NCI-H524 treated with DMSO at 0.1 percent for 48 hours (cell line): ENCODE measurements around the gene HEATR5B.

Experiments used
- DNase-seq: peaks from one replicate; lab custom pipeline; 2025; lab: John Stamatoyannopoulos, UW

The HEATR5B gene

DNA sequence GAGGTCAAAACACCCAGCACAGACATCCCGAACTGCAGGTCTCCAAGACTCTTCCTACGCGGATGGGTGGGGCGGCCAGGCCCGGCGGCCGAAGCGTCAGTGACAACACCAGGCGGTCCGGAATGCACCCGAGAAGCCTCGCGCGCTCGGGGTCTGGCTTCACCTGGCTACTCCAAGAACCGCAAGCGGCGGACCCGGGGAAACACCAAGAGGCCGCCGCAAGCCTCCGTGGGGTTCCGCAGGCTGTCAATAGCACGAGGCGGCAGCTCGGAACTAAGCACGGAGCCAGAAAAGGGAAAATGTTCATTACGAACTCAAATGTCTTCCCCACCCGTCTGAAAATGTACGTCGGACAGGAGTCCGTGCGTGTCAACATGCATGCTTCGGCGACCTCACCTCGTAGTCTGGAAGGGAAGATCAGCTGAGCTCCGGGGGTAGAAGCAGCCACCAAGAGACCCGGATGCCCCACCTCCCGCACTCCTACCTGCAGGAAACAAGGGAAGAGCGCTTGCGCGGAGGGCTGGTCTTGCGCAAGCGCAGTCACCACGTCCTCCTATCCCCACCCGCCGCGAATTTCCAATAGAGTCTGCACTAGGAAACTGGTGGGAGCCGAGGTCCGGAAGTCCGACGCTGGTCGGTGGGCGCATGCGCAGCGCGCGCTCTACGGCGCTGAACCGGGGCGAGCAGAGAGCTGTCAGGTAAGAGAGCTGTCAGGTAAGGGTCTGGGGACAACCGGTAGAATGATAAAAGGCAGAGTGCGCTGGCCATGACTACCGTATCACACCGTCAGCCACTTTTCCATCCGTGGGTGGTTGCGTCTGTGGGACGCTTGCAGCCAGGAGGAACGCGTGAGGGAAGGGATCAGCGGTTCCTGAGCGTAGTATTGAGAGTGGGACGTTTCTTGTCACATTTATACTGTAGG lies at the start of gene HEATR5B, which contains the start of gene GPATCH11:
TSS of gene HEATR5B (minus strand) at position 500 of the 922 bp plus-strand sequence. CDS start 958 bp downstream, outside the sequence.
TSS of gene GPATCH11 (plus strand) at position 646 of the 922 bp plus-strand sequence. CDS start 3,864 bp downstream, outside the sequence.
- peak; percentile 94 for DNase-seq

DNA sequence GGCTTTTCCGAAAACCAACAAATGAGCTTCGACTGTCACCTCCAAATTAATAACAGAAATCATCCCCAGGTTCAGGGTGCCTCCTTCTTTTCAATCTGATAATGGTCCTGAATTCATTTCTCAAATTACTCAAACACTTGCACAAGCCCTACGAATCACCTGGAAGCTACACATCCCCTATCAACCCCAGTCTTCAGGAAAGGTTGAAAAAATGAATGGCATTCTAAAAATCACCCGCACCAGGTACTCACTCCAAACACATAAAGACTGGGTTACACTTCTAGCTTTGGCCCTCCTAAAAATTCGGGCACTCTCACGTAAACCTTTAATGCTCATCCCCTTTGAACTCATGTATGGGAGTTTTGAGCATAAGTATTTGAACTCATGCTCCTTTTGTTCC lies 48.7 kb upstream of the HEATR5B start:
- no peak for DNase-seq

DNA sequence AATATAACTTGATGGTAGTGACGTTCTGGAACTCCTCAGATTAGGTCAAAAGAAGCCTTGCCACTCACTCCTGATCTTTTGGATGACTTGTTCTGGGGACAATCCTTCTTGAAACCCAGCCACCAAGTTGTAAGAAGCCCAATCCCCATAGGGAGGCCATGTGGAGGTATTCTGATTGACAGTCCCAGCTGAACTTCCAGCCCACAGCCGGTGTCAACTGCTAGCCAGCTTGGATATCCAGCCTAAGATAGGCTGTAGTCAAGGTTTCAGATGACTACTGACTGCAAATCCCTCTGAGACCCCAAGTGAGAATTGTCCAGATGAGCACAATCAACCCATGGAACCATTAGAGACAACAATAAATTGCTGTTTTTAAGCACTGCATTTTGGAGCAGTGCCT lies 41.2 kb upstream of the HEATR5B start:
- no peak for DNase-seq

DNA sequence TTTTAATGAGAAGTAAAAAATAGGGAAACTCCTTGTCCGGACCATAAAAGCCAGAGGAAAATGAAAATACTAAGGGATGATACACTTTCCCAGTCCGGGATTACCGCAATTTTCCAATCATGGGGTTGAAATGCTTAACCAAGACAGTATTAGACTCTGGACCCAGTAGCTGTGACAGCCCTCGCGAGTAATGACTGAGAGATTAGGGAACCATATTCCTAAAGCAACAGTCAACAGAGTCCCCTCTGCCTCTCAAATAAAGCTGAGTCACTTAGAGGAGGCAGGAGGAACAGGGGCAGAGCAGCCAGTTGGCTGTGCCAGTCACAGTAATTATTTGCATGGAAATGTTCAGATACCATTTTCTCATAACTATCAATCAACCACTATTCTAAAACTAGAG lies 35.0 kb upstream of the HEATR5B start:
- no peak for DNase-seq

DNA sequence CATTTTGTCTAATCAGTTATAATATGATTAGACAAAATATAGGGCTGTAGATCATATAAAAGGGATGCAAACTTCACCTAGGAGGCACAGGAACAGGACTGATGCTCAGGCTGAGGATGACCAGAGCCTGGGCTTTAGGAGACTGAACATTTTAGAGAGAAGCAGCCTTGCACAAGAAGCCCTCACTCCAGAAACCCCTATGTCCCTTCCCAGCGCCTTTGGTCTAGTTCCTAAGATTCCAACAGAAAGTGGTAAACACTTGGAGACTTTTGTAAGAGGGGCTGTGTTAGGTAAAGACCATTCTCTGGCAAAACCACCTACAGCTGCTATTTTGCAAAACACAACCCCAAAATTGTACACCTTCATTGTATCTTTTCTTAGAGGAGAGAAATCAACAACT lies 33.4 kb upstream of the HEATR5B start:
- DNase-seq: no peak

DNA sequence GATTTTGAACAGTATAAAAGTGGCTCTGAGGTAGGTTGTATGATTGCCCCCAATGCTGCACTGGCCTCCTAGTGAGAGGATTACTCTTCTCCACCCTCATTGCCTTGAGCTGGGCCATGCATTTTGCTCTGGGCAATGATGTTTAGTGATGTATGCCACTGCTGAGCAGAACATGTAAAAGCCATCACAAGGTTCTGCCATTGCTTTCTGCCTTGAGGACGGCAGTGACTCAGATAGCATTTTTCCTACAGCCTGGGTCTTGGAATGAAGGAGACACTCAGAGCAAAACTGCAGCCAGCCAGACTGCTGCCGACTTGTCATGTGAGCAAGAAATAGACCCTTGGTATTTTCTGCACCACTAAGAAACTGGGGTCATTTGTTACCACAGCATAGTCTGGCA lies 27.8 kb upstream of the HEATR5B start:
- no peak for DNase-seq

DNA sequence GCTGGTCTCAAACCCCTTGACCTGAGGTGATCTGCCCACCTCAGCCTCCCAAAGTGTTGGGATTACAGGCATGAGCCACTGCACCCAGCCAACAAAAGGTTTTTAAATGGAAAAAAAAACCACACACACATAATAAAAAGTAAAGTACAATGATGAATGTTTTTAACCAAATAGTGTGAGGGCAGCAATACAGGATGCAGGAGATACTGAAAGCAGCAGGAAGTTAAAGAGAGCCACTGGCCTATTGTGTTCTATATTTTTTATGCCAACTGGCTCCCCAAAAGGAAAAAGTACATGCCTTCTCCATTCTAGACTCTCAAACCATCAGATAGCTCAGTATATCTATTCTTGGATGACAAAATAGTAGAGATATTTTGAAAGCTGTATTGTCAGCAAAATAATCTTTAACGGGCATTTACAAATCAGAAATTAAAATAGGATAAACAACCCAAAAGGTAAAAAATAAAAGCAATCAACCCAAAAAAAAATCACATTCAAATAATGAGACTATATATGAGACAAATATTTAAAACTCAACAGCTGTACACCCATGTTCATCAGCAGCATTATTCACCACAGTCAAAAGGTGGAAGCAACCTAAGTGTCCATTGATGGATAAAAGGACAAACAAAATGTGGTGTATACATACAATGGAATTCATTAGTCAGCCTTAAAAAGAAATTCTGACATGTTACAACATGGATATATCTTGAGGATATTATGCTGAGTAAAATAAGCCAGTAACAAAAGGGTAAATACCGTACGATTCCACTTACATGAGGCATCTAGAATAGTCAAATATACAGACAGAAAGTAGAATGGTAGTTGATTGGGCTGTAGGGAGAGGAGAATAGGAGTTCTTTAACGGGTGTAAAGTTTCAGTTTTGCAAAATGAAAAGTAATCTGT lies 26.4 kb upstream of the HEATR5B start:
- DNase-seq: no peak

DNA sequence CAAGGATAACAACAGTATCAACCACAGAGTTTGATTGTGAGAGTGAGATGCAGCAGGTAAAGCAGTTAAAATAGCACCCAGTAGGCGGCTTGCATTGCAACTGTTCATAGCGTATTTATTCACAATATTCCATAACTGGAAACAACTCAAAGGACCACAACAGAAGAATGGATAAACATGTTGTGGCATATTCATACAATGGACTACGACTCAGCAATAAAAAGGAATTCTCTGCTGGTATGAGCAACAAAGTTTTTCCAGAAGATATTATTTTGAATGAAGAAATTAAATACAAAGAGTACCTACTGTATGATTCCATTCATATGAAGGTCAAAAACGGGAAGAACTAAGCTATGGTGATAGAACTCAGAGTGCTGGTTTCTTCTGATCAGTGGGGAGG lies 25.4 kb upstream of the HEATR5B start:
- no peak for DNase-seq

DNA sequence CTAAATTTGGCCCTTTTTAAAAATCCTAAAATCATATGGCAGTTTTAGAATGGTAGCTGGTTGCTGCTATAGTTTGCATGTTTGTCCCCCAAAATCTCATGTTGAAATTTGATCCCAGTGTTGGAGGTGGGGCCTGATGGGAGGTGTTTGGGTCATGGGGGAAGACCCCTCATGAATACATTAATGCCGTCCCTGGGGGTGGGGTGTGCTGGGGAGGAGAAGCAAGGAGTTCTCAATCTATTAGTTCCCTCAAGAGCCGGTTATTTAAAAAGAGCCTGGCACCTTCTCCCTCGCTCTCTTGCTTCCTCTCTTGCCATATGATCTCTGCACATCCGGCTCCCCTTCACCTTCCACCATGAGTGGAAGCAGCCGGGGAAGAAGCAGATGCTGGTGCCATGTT lies 21.0 kb upstream of the HEATR5B start:
- no peak for DNase-seq

DNA sequence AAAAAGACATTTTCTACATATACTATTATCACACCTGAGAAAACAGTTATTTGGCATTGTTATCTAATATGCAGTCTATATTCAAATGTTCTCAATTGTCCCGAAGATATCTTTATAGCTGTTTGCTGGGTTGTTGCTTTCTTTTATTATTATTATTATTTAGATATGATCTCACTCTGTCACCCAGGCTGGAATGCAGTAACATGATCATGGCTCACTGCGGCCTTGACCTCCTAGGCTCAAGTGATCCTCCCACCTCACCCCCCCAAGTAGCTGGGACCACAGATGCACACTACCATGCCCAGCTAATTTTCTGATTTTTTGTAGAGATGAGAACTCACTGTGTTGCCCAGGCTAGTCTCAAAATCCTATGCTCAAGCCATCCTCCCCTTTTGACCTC lies 20.0 kb upstream of the HEATR5B start:
- DNase-seq: no peak

DNA sequence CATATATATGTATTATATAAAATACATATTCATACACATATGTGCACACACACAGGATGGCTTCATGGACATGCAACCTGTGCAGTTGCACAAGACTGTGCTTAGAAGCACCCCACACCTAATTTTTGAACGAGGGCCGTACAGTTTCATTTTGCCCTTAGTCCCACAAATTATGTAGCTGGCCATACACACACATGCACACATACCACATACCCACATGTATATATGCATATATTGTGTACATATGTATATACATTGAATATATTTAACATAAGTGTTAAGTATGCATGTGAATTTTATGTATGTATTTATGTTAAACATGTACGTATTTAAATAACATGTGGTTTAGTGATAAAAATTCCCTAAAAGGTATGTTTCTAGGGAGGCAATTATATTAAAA lies 18.4 kb upstream of the HEATR5B start:
- DNase-seq: no peak

DNA sequence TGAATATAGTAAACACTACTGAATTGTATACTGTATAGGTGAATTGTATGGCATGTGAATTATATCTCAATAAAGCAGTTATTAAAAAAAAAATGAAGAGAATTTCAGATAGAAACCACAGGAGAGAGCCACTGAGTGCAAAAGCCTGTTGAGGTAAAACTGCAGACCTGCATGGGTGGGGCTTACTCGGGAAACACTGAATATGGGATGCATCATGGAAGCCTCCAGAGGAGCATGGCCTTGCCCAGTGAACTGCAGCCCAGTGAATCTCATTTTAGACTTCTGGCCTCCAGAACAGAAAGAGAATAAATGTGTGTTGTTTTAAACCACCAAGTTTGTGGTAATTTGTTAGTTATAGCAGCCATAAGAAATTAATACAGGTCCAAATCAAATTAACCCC lies 15.9 kb upstream of the HEATR5B start:
- no peak for DNase-seq

DNA sequence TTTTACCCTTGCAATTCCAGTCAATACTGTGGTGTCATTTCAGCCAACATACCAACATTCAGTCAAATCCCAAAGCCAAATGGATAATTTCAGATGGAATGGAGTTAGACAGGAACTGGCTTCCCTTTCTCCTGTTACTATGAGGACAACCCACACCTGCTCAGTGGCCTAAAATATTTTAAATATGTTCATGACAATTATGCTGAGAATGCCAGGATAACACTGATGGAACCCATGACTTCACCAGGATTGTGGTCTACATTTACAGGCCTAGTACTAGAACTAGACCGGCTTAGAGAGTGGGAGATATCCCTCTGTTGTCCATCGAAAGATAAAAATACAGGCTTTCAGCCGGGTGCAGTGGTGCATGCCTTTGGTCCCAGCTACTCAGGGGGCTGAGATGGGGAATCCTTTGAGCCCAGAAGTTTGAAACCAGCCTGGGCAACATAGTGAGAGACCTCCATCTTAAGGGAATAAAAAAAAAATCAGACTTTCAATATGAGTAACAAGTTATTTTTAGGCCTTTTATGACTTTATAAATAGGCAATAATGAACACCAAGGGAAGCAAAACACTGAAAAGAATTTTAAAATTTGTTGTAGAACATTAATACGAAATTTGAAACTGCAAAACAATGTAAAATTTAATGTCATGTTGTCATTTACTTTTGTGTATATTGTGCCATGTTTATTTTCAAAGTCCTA lies 14.4 kb upstream of the HEATR5B start:
- DNase-seq: no peak

DNA sequence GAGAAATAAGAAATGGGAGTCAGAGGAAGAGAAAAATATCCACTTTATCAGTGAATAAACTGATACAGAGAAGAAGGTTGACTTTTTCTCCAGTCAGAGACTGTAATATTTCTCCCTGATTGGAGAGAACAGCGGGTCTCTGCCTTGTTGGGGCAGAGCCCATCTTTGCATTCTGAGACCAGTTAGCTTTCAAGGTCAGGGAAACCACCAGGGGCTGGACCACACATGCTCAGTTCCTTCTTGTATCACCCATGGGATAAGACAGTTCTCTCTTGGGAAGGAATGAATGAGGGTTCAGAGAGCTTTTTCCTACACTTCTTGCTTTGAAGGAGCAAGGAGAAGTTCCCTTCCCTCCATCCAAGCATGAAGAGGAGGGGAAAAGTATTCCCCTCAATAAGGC lies 12.4 kb upstream of the HEATR5B start:
- no peak for DNase-seq

DNA sequence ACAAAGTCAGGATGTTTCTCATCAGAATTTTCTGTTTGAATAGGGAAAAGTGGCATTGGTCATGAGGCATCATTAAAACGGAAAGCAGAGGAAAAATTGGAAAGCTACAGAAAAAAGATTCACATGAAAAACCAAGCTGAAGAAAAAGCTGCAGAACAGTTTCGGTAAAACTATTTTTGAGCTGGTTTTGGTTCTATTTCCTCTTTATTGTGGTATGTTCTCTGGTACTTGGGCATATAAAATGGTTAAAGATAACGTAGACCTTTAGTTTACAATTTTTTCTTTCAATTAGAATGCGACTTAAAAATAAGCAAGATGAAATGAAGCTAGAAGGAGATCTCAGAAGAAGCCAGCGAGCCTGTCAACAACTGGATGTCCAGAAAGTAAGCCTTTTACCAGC lies 7.7 kb upstream of the HEATR5B start:
- no peak for DNase-seq

DNA sequence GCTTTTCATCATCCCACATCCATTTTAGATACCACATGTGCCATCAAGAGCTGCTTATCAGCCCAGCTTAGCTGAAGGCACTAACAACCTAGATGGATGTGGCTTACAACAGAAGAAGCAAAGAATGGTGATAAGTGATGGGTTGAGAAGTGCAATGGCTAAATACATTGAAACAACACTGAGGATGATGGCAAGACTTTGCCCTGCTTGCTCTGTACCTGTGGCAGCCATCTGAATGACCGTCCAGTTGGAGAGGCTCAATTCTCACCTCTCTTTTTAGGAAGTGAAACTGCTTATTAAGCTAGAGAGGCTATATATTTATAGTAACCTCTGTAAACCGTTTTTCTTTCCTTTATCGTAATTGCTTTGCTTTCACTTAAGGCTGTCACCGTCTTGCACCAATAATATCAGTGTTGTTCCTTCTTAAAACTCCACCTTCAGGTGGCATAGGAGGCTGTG lies 5.9 kb upstream of the HEATR5B start:
- DNase-seq: no peak

DNA sequence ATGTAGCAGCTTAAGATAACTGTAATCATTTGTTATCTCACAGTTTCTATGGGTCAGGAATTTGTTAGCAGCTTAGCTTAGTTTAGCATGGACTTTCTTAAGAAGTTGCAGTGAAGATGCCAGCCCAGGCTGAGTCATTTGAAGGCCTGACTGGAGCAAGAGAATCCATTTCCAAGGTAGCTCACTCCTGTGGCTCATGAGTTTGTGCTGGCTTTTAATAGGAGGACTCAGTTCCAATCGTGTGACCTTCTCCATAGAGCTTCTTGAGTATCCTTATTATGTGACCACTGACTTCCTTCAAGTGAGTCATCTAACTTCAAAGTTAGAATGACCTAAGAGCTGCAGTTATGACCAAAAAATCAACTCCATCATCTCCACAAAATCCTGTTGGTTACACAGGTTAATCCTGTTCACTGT lies 1.6 kb upstream of the HEATR5B start:
- no peak for DNase-seq

DNA sequence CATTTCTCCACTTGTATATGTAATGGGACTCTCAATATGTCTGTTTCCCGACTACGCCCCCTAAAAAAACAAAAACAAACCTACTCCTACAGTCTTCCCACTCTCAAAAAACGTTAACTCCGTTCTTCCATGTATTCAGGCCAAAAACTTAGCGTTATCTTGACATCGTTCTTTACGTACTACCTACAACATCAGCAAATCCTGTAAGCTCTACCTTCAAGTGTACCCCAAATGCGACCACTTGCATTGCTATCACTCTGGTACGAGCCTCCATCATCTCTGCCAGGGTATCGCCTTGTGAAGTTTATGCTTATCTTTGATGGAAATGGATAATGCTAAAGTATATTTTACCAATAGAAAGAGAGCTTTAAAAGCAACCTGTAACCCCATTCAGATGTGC lies 625 bp upstream of the HEATR5B start:
- DNase-seq: no peak

DNA sequence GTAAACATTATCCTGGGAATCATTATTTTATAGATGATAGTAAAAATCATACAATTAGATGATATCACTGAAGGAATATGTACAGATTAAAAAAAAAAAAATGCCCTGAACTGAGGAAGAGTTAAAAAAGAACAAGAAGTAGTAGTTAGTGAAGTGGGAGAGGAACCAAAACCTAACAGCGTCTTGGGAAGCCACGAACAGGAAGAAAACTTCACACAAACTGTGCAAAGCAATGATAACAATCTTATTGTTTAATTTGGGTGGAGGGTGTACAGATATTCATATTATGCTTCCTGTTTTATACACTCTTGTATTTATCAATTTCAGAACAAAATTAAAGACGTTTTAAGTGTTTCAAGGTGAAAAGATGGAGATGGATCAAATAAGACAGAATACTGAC lies 3.5 kb downstream of the HEATR5B start:
- DNase-seq: no peak

DNA sequence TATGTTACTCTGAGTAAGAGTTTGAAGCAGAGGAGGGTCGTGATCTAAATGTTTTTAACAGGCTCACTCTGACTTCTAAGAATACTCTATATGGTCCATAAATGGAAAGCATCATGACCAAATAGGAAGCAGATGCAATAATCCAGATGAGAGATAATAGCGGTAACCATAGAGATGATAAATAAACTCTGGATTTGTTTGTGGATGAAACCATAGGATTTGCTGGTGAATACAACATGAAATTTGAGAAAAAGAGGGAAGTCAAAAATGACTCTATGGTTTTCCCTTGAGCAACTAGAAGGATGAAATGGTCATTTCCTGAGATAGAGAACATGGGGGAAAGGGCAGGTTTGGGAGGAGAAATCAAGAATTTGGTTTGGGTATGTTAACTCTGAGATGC lies 3.9 kb downstream of the HEATR5B start:
- no peak for DNase-seq

DNA sequence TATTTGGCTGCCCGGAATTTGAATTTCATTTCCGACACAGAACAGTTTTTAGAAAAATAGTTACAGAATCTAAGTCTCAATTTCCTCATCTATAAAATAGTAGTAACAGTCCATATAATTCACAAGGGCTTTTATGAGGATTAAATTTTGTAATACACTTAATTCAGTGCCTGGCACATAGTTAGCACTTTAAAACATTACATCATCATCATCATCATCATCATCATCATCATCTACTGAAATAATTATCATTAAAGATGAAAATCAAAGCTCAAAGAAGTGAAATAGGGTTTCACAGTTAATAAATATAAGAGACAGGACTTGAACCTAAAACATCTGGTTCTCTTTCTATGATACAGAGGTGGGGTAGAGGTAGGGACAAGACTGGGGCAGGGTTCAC lies 13.2 kb downstream of the HEATR5B start:
- no peak for DNase-seq

DNA sequence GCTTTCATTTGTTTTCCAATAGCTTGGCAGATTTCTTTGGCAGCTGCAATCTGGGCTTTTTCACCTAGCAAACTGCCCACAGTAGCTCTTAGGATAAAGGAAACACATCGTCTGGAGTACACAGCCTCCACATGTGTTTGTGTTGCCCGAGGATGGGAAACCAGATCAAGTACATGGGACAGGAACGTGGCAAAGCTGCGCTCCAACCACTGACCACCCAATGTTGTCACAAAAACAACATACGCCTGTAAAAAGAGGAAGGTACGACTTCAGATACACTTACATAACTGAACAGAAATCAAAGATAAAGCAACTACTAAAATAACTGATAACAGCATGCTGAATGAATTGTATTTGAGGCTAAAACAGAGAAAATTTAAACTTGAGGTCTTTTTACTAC lies 15.5 kb downstream of the HEATR5B start:
- no peak for DNase-seq
